Fibroblast of lung (primary cell): Measurements from ENCODE around the gene PIEZO2. TPM values are rescaled to one million over a fixed set of nuclear protein-coding genes. Genes with fewer than 3 reads are reported as not detected.

Experiments
- DNase-seq, 2 donors: peaks; one replicate each; pipeline versions ENCODE4 v3.0.0 to v3.0.0-alpha.2; 2010; ENCODE audit warnings: low read depth in 2 of 2
- H2AFZ ChIP-seq: 2 replicates; pipeline ENCODE4 v1.5.1; 2012; ENCODE audit warnings: low read length, control low read depth, inconsistent platforms
- H3K27ac ChIP-seq: 2 replicates; pipeline ENCODE4 v1.5.1; 2011; ENCODE audit warnings: low read length, control low read depth; ENCODE audit not compliant: insufficient read depth
- H3K27me3 ChIP-seq: 2 replicates; pipeline ENCODE4 v1.5.1; 2011; ENCODE audit warnings: mild to moderate bottlenecking, low read length; ENCODE audit not compliant: control insufficient read depth, insufficient read depth
- H3K36me3 ChIP-seq: 2 replicates; pipeline ENCODE4 v1.5.1; 2011; ENCODE audit warnings: low read length; ENCODE audit not compliant: control insufficient read depth, insufficient read depth
- H3K4me1 ChIP-seq: 2 replicates; pipeline ENCODE4 v1.5.1; 2011; ENCODE audit warnings: low read length; ENCODE audit not compliant: control insufficient read depth, insufficient read depth; ENCODE audit errors: extremely low read depth
- H3K4me2 ChIP-seq: 2 replicates; pipeline ENCODE4 v1.5.1; 2011; ENCODE audit warnings: low read length, control low read depth; ENCODE audit not compliant: insufficient read depth; ENCODE audit errors: extremely low read depth
- H3K4me3 ChIP-seq, 4 experiments: fragments of 200-600 bp in 1 of 4; sonication (generic) in 1 of 4; replicated peaks in 1 of 4; 2 replicates each; pipeline ENCODE4 v1.5.1; 2011 to 2016; ENCODE audit warnings: low read length in 4 of 4, low read depth in 3 of 4, mild to moderate bottlenecking in 3 of 4, control low read depth in 2 of 4, inconsistent platforms in 1 of 4, mixed read lengths in 1 of 4; ENCODE audit not compliant: insufficient read depth in 1 of 4; ENCODE audit errors: control extremely low read depth in 1 of 4
- H3K79me2 ChIP-seq: 2 replicates; pipeline ENCODE4 v1.5.1; 2012; ENCODE audit warnings: mild to moderate bottlenecking, low read length, inconsistent platforms; ENCODE audit not compliant: control insufficient read depth, insufficient read depth
- H3K9ac ChIP-seq: 2 replicates; pipeline ENCODE4 v1.5.1; 2011; ENCODE audit warnings: mild to moderate bottlenecking, low read length, control low read depth; ENCODE audit not compliant: insufficient read depth
- H3K9me3 ChIP-seq: 2 replicates; pipeline ENCODE4 v1.5.1; 2012; ENCODE audit warnings: low read depth, low read length; ENCODE audit not compliant: control insufficient read depth, insufficient read depth
- H4K20me1 ChIP-seq: 2 replicates; pipeline ENCODE4 v1.5.1; 2011; ENCODE audit warnings: low read length; ENCODE audit not compliant: control insufficient read depth, insufficient read depth; ENCODE audit errors: extremely low read depth
- CTCF ChIP-seq, 2 donors: IDR thresholded peaks in 1 of 2; conservative IDR thresholded peaks in 1 of 2; 1 replicate in 1 of 2; 2 replicates in 1 of 2; pipeline ENCODE4 v1.5.1; 2011 to 2012; ENCODE audit warnings: low read length in 2 of 2, control low read depth in 1 of 2, inconsistent platforms in 1 of 2, low read depth in 1 of 2, mild to moderate bottlenecking in 1 of 2
- EZH2 ChIP-seq: IDR thresholded peaks from 2 replicates; pipeline ENCODE4 v1.5.1; 2012; ENCODE audit warnings: low read length, control low read depth, mild to moderate bottlenecking; ENCODE audit errors: missing control alignments
- polyA plus RNA-seq, 2 donors: library from polyadenylated mRNA; depleted of rRNA in 1 of 2; stranded (reverse) in 1 of 2; unstranded in 1 of 2; fragments of >200 nt; gene quantifications; 2 replicates each; pipeline ENCODE4 v1.2.1, GENCODE V29; 2011 to 2012; ENCODE audit warnings: missing spikeins in 1 of 2
- total RNA-seq: library from RNA; depleted of rRNA; stranded (reverse); fragments of >200 nt; gene quantifications from 2 replicates; pipeline ENCODE4 v1.2.1, GENCODE V29; 2014

The PIEZO2 gene
- total and polyA plus RNA-seq, 2 donors (not counting 1 experiment from before 2014, with no cell fraction given) = 1.2 to 6.6 TPM

- Histone ChIP-seq H3K27ac (no peak overlapping the region), H3K4me3 (no peak overlapping the region), H3K4me1 (no peaks in the 10 kb centered on the region), H3K79me2 (no peaks in the 10 kb centered on the region), H3K4me2 (no peak overlapping the region), H3K9me3 (no peaks in the 10 kb centered on the region), H3K27me3 (no peaks in the 10 kb centered on the region), H3K36me3 (no peaks in the 10 kb centered on the region), H2AFZ (no peak overlapping the region), H4K20me1 (no peaks in the 10 kb centered on the region), H3K9ac (no peak overlapping the region)
- DNase-seq = peak in 1 of 2 donors; percentile 53
- TF ChIP-seq EZH2 = no peak
- TF ChIP-seq CTCF (conservative IDR thresholded peaks at IDR 0.05 in 1 of 2, IDR thresholded peaks at IDR 0.05 in 1 of 2; ENCODE audit: low read depth in 1 of 2, low read length in 2 of 2) = no peak
These were observed 421.9 kb downstream of the PIEZO2 start for GRCh38 chr18:10727477-10727876.

- H2AFZ ChIP-seq = no peak overlapping the region
- no peaks in the 10 kb centered on the region for H4K20me1 ChIP-seq
- H3K79me2 ChIP-seq = no peaks in the 10 kb centered on the region
- no peak for TF ChIP-seq EZH2
- TF ChIP-seq CTCF (conservative IDR thresholded peaks at IDR 0.05 in 1 of 2, IDR thresholded peaks at IDR 0.05 in 1 of 2; ENCODE audit: low read depth in 1 of 2, low read length in 2 of 2) = no peak
- H3K4me1 ChIP-seq = no peaks in the 10 kb centered on the region
- no peak overlapping the region for H3K4me3 ChIP-seq
- H3K9ac ChIP-seq = no peak overlapping the region
- DNase-seq = no peak
- no peaks in the 10 kb centered on the region for H3K27me3 ChIP-seq
- H3K27ac ChIP-seq = no peak overlapping the region
- no peaks in the 10 kb centered on the region for H3K36me3 ChIP-seq
- no peaks in the 10 kb centered on the region for H3K9me3 ChIP-seq
- H3K4me2 ChIP-seq = no peak overlapping the region
These were observed 422.9 kb downstream of the PIEZO2 start for GRCh38 chr18:10726198-10727068.

GRCh38 chr18:10724666-10725065 lies 424.7 kb downstream of the PIEZO2 start:
- Histone ChIP-seq H3K79me2 (no peaks in the 10 kb centered on the region), H2AFZ (no peak overlapping the region), H4K20me1 (no peaks in the 10 kb centered on the region), H3K4me2 (no peak overlapping the region), H3K36me3 (no peaks in the 10 kb centered on the region), H3K9ac (no peak overlapping the region), H3K9me3 (no peaks in the 10 kb centered on the region), H3K27me3 (no peaks in the 10 kb centered on the region), H3K27ac (no peak overlapping the region), H3K4me3 (no peak overlapping the region), H3K4me1 (no peaks in the 10 kb centered on the region)
- no peak for DNase-seq
- TF ChIP-seq EZH2 (no peak), CTCF (conservative IDR thresholded peaks at IDR 0.05 in 1 of 2, IDR thresholded peaks at IDR 0.05 in 1 of 2; ENCODE audit: low read depth in 1 of 2, low read length in 2 of 2) (no peak)
